ENCODE results near the gene PDXK. TPM values are rescaled to one million over a fixed set of nuclear protein-coding genes. Genes with fewer than 3 reads are reported as not detected.

Gene PDXK
- total RNA-seq, 1 donor = 69.4 TPM

DNA sequence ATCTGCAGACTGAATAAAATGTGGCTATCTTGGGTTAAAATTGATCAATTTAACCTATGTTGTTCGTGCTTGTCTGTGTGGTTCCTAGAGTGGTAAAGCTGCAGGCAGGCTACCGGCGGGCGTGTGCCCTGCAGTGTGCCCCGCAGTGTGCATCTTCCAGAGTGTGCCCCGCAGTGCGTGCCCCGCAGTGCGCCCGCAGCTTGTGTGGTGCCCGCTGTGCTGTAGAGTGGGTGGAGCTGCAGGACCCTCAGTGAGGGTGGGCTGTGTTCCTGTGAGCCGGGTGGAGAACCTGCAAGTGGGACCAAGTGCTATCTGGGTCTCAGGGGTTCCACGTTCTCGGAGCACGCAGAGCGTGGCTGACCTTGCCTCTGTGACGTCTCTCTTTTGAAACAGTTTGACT lies 81.2 kb downstream of the PDXK start:
- DNase-seq (ENCODE audit: low read depth) = no peak
- no peak for TF ChIP-seq CTCF (IDR thresholded peaks at IDR 0.05; ENCODE audit: insufficient read depth, low read length)
- no peak overlapping the region for H3K4me3 ChIP-seq (ENCODE audit: low read depth, low read length)

GRCh38 chr21:43800566-43800965 lies 81.6 kb downstream of the PDXK start:
- TF ChIP-seq CTCF (IDR thresholded peaks at IDR 0.05; ENCODE audit: insufficient read depth, low read length) = no peak
- DNase-seq (ENCODE audit: low read depth) = no peak
- H3K4me3 ChIP-seq (ENCODE audit: low read depth, low read length) = no peak overlapping the region

GRCh38 chr21:43801006-43801783 lies 82.3 kb downstream of the PDXK start:
- H3K4me3 ChIP-seq (ENCODE audit: low read depth, low read length) = no peak overlapping the region
- DNase-seq (ENCODE audit: low read depth) = no peak

DNA sequence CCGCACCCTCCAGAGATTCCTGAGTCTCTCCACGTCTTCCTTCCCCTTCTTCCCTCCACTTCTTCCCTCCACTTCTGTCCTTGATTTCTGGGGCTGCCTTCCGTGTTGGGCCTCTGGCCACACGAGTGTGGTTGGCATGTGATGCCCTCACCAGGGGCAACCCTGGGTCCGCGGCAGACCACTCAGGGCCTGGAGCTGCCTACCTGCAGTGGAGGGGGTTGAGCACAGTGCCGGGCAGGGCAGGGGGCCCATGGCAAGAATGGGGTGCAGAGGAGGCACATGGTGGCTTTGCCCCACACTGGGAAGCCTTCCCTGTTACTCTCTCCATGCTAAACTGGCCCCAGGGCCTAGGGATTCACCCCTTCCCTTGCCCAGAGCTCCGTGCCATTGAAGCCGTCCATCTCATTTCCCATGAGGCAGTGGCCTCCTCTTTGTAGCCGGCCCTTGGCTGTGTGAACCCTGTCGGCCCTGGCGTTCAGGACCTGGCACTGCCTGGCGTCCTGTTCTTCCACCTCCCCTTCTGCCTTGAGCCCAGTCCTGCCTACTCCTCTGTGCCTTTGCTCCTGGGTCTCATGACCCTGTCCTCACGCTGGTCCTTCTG lies 83.9 kb downstream of the PDXK start:
- no peak overlapping the region for H3K4me3 ChIP-seq (ENCODE audit: low read depth, low read length)
- DNase-seq (ENCODE audit: low read depth) = no peak
- no peak for TF ChIP-seq CTCF (IDR thresholded peaks at IDR 0.05; ENCODE audit: insufficient read depth, low read length)

More at GRCh38 chr21:43801006-43801783, 82.3 kb downstream of the PDXK start:
- no peak for TF ChIP-seq CTCF (IDR thresholded peaks at IDR 0.05; ENCODE audit: insufficient read depth, low read length)

GRCh38 chr21:43803558-43804300 lies 84.8 kb downstream of the PDXK start:
- DNase-seq (ENCODE audit: low read depth) = no peak
- no peak overlapping the region for H3K4me3 ChIP-seq (ENCODE audit: low read depth, low read length)
- no peak for TF ChIP-seq CTCF (IDR thresholded peaks at IDR 0.05; ENCODE audit: insufficient read depth, low read length)

DNA sequence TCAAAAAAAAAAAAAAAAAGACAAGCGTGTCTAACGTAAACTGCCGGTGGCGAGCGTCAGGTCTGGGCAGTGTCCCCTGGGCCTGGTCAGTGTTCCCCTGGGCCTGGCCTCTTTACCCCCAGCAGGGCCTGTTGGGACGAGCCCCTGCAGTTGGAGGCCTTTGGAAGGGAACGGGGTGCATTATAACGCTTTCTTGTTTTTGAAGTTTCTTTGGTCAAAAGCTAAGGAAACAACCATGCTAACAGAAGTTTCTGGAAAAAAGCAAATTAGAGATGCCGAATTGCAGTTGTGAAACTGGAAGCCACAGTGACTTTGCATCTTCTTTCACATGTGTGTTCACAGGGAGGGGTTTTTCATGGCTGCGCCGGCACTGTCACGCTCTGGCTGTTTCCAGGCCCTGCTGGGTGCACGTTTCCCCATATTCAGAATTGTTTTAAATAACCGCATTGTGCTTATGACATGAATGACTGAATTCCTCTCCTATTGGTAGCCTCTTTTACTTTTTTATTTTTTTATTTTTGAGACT lies 86.4 kb downstream of the PDXK start:
- H3K4me3 ChIP-seq (ENCODE audit: low read depth, low read length) = no peak overlapping the region
- no peak for TF ChIP-seq CTCF (IDR thresholded peaks at IDR 0.05; ENCODE audit: insufficient read depth, low read length)
- no peak for DNase-seq (ENCODE audit: low read depth)
